Measurements from ENCODE around the gene FCHSD2.
"Not testable (repeated sequence)": the region's sequence is repeated elsewhere in the genome, so short reads cannot be mapped to it uniquely, and the experiment has no call there.

Gene FCHSD2

GRCh38 chr11:72925656-72926055 lies 216.5 kb downstream of the FCHSD2 start:
- no peak for DNase-seq (ENCODE audit: low read depth)

DNA sequence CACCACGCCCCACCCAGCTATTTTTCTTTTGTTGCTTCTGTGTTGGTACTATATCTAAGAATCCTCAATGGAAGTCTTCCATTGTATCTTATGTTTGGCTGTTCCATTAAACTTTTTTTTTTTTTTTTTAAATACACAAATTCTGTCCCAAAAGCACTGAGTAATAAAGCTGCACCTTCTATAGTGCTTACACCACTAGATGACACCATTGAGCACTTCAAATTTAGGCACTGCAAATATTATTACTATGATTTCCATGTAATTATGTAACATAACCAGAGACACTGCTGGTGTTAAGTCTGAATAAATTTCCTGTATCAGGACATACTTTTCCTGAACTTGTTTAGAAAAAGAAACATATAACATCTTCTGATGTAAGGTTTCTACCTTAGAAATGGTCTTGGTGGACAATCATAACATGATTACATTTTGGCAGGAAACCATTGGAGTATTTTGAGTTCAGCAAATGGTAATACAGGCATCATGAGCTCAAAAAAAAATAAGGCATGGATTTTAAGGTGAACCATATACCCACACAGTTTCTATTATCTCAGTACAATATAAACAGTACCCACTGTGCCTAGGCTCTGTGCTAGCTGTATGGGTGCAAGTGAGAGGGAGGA lies 217.4 kb downstream of the FCHSD2 start:
- no peak for DNase-seq (ENCODE audit: low read depth)

- DNase-seq (ENCODE audit: low read depth): no peak
Observed at GRCh38 chr11:72921028-72921716, 220.9 kb downstream of the FCHSD2 start.

- no peak for DNase-seq (ENCODE audit: low read depth)
Observed at GRCh38 chr11:72920001-72920400, 222.1 kb downstream of the FCHSD2 start.

GRCh38 chr11:72918851-72919250 lies 223.3 kb downstream of the FCHSD2 start:
- DNase-seq (ENCODE audit: low read depth): no peak

GRCh38 chr11:72912253-72912652 lies 229.9 kb downstream of the FCHSD2 start:
- DNase-seq (ENCODE audit: low read depth): no peak

GRCh38 chr11:72909558-72910388 lies 232.3 kb downstream of the FCHSD2 start:
- DNase-seq (ENCODE audit: low read depth): not testable (repeated sequence)

DNA sequence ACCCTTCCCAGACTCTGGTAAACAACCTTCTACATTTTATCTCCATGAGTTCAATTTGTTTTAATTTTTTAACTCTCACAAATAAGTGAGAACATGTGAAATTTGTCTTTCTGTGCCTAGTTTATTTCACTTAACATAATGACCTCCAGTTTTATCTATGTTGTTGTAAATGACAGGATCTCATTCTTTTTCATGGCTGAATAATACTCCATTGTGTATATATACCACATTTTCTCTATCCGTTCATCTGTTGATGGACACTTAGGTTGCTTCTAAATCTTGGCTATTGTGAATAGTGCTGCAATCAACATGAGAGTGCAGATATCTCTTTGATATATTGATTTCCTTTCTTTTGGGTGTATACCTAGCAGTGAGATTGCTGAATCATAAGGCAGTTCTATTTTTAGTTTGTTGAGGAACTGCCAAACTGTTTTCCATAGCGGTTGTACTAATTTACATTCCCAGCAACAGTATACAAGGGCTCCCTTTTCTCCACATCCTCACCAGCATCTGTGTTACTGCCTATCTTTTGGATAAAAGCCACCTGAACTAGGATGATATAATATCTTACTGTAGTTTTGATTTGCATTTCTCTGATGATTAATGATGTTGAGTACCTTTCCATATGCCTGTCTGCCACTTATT lies 234.0 kb downstream of the FCHSD2 start:
- no peak for DNase-seq (ENCODE audit: low read depth)

DNA sequence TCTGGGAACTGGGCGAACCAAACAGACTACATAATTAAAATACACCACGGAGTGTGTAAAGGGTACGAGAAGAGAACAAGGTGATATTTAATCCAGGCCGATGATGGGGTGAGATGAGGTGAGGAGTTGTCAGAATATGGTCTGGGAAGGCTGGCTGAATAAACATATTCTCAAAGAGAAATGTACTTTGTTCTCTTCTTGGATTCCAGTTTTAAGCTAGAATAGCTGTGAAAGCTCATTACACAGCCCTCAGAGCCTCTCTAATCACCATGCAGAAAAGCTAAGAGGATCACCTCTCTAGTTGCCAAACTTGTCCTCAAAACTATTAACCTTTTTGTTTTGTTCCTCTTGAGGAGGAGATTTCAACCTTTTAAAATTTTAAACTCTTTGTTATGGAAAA lies 238.1 kb downstream of the FCHSD2 start:
- DNase-seq (ENCODE audit: low read depth): no peak

DNA sequence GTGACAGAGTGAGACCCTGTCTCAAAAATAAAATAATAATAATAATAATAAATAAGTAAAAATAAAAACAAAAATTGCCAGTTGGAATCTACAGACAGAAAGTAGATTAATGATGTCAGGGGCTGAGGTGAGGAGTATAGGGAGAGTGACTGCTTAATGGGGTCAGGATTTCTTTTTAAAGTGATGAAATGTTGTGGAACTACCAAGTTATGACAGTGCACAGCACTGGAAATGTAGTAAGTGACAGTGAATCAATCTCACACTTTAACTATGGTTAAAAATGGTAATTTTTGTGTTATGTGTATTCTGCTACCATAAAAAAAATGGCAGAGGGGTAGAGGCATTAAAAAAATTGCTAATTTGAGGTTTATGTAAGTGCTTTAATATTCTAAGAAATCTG lies 240.7 kb downstream of the FCHSD2 start:
- DNase-seq (ENCODE audit: low read depth): no peak

GRCh38 chr11:72900013-72900412 lies 242.1 kb downstream of the FCHSD2 start:
- DNase-seq (ENCODE audit: low read depth): no peak

DNA sequence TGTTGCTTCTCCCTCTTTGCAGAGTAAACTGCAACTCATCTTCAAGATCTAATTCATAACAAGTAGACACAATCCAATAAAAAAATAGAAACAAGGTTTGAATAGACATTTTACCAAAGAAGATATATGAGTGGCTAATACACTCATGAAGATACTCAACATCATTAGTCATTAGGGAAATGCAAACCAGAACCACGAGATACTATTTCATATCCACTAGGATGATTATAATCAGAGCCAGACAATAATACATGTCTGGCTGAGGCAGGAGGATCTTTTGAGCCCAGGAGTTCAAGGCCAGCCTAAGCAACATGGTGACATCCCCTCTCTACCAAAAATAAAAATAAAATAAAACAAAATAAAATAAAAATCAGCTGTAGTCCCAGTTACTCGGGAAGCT lies 242.9 kb downstream of the FCHSD2 start:
- no peak for DNase-seq (ENCODE audit: low read depth)

DNA sequence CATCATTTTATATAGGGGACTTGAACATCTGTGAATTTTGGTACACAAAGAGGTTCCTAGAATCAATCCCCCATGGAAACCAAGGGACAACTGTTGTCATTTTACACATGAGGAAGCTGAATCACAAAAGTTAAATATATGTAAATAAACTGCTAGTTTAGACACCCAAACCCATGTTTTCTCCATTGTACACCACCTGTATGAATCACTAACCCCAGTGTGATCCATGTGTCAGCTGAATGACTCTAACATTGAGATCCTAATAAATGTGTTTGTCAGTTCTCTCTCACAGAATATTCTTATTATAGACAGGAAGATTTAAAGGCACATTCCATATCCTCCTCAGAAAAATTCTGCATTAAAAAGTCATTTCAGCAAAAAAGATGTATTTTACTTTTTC lies 244.6 kb downstream of the FCHSD2 start:
- DNase-seq (ENCODE audit: low read depth): no peak

DNA sequence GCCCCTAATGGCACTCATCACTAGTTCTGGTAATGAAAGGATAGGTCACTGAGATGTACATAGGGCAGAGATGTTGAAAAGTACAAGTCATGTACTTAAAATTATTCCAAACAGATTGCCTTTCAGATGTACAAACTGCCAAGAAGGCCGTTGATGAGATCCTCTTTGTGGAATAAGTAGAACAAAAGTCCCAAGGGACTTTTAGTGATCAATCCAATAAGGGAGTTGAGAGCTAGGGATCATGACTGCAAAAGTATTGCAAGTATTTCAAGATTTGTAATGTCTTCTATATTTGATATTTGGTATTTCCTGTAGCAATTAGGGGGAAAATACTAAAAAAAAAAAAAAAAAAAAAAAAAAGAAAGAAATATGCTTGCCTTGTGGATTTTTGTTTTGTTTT lies 245.7 kb downstream of the FCHSD2 start:
- DNase-seq (ENCODE audit: low read depth): no peak

DNA sequence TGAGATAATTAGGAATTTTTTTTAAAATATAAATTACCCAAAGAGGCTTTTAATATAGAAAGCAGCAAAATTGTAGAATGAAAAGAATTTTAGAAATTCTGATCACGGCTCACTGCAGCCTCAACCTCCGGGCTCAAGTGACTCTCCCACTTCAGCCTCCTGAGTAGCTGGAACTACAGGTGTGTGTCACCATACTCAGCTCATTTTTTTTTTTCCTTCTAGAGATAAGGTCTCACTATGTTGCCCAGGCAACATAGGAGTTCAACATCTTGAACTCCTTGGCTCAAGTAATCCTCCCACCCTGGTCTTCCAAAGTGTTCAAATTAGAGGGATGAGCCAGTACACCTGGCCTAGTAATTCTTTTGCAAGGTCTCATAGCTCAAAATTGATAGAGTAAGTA lies 251.2 kb downstream of the FCHSD2 start:
- DNase-seq (ENCODE audit: low read depth): no peak

- no peak for DNase-seq (ENCODE audit: low read depth)
Observed at GRCh38 chr11:72886619-72887018, 255.5 kb downstream of the FCHSD2 start.

GRCh38 chr11:72885749-72886609 lies 256.1 kb downstream of the FCHSD2 start:
- DNase-seq (ENCODE audit: low read depth): no peak

DNA sequence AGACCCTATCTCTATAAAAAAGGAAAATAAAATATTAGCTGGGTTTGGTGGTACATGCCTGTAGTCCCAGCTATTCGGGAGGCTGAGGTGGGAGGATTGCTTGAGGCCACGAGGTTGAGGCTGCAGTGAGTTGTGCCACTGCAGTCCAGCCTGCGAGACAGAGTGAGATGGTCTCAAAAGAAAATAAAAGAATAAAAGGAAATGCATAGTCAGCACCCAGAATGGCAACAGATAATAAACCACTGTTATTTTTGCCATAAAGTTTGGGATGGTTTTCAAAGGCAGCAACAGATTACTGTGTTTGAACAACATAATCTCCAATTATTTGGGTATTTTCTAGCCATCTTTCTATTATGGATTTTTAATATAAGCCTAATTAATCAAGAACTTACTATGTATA lies 266.0 kb downstream of the FCHSD2 start:
- DNase-seq (ENCODE audit: low read depth): no peak

GRCh38 chr11:72875736-72876135 lies 266.4 kb downstream of the FCHSD2 start:
- DNase-seq (ENCODE audit: low read depth): no peak

- no peak for DNase-seq (ENCODE audit: low read depth)
Observed at GRCh38 chr11:72872012-72872411, 270.1 kb downstream of the FCHSD2 start.

DNA sequence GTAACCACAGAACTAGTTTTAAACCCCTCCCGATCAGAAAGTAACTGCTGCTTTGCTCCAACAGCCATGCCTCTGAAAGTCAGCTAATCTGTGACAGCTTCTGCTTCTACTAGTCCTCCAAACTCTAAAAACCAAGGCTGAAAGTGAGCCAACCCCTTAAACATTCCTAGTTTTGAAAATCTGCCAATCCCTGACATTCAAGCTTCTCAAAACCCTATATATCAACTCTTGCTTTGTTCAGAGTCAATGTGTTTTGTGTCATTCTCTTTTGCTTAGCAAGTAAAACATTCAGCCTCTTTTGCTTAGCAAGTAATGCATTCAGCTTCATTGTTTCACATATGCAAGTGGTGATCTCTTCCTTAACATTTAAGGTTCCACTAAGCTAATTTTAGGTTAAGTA lies 271.0 kb downstream of the FCHSD2 start:
- no peak for DNase-seq (ENCODE audit: low read depth)

GRCh38 chr11:72869831-72870230 lies 272.3 kb downstream of the FCHSD2 start:
- no peak for DNase-seq (ENCODE audit: low read depth)
